Panc1 (cell line): ENCODE measurements around the gene RRP9. TPM values are rescaled to one million over a fixed set of nuclear protein-coding genes. Genes with fewer than 3 reads are reported as not detected.

ENCODE experiments used
- ATAC-seq: fragments of 200-7000 bp; cut with Tn5 transposase; 2 replicates; pipeline ENCODE4 v1.9.1; 2020; ENCODE audit warnings: mild to moderate bottlenecking, moderate library complexity
- BruUV-seq: library from RNA; stranded (reverse); fragments of 400-500 nt; replicated peaks from 2 replicates; lab custom pipeline; 2021; lab: Mats Ljungman, UMichigan
- CTCF ChIA-PET: fragments of 300-600 bp; sonication (Branson Sonifier 250); formaldehyde crosslinking; loops from one replicate; lab custom pipeline; 2022; ENCODE audit warnings: antibody characterized with exemption; lab: Charles Lee
- POLR2A ChIA-PET: fragments of 300-600 bp; sonication (Branson Sonifier 250); formaldehyde crosslinking; loops from one replicate; lab custom pipeline; 2022; ENCODE audit warnings: antibody characterized with exemption; lab: Charles Lee
- DNase-seq: peaks from one replicate; pipeline ENCODE4 v3.0.0-alpha.2; 2010; ENCODE audit warnings: low read depth, low spot score
- H3K27ac ChIP-seq: 2 replicates; pipeline ENCODE4 v1.5.1; 2011; ENCODE audit warnings: mild to moderate bottlenecking, low read length, inconsistent platforms
- H3K27me3 ChIP-seq: fragments of 200-500 bp; sonication (Bioruptor generic); 2 replicates; pipeline ENCODE4 v1.6.0; 2014; ENCODE audit warnings: low read length, inconsistent platforms; ENCODE audit not compliant: control insufficient read depth, insufficient read depth
- H3K36me3 ChIP-seq: fragments of 200-500 bp; sonication (Bioruptor generic); 2 replicates; pipeline ENCODE4 v1.5.1; 2014; ENCODE audit warnings: inconsistent platforms, mild to moderate bottlenecking, low read length, moderate library complexity; ENCODE audit not compliant: control insufficient read depth, insufficient read depth
- H3K4me1 ChIP-seq: 2 replicates; pipeline ENCODE4 v1.5.1; 2011; ENCODE audit warnings: inconsistent platforms, mild to moderate bottlenecking, low read length, moderate library complexity; ENCODE audit not compliant: control insufficient read depth, insufficient read depth
- H3K4me3 ChIP-seq, 2 experiments: 2 replicates each; pipeline ENCODE4 v1.5.1; 2011 to 2012; ENCODE audit warnings: low read depth in 2 of 2, low read length in 2 of 2, mild to moderate bottlenecking in 2 of 2, inconsistent platforms in 1 of 2, moderate library complexity in 1 of 2
- H3K9me3 ChIP-seq: fragments of 200-500 bp; sonication (Bioruptor generic); 2 replicates; pipeline ENCODE4 v1.5.1; 2014; ENCODE audit warnings: low read depth, mild to moderate bottlenecking, inconsistent platforms, low read length, moderate library complexity; ENCODE audit not compliant: control insufficient read depth, insufficient read depth
- CTCF ChIP-seq: fragments of 450-650 bp; IDR thresholded peaks from 2 replicates; pipeline ENCODE4 v1.5.1; 2017; ENCODE audit warnings: mild to moderate bottlenecking
- POLR2AphosphoS5 ChIP-seq: IDR thresholded peaks from 2 replicates; pipeline ENCODE4 v1.6.1; 2012; ENCODE audit warnings: mild to moderate bottlenecking, low read depth, low read length, moderate library complexity
- REST ChIP-seq, 2 experiments: IDR thresholded peaks; 2 replicates each; pipeline ENCODE4 v1.6.1; 2011 to 2012; ENCODE audit warnings: low read depth in 2 of 2, control low read depth in 1 of 2, low read length in 1 of 2, mild to moderate bottlenecking in 1 of 2, moderate library complexity in 1 of 2; ENCODE audit not compliant: insufficient read depth in 1 of 2
- SIN3A ChIP-seq: IDR thresholded peaks from 2 replicates; pipeline ENCODE4 v1.6.1; 2012; ENCODE audit warnings: low read depth, mild to moderate bottlenecking, low read length, moderate library complexity, borderline replicate concordance; ENCODE audit not compliant: insufficient read depth
- TCF7L2 ChIP-seq: IDR thresholded peaks from 2 replicates; pipeline ENCODE4 v1.6.1; 2011; ENCODE audit warnings: mild to moderate bottlenecking, low read depth, low read length, inconsistent platforms
- in situ Hi-C: cut with HindIII; loops from 2 replicates; pipeline ENCODE4 v1.10.0; 2016; ENCODE audit warnings: low sequenced_read_pairs, low pct_unique_long_range_greater_than_20kb
- intact Hi-C: fragments of 100-400 bp; cut with micrococcal nuclease; formaldehyde crosslinking; loops from one replicate; pipeline ENCODE4 v1.10.0; 2022; ENCODE audit not compliant: unreplicated experiment
- total RNA-seq: library from RNA; stranded (reverse); gene quantifications from one replicate; pipeline ENCODE4 v1.2.1, GENCODE V29; 2021; ENCODE audit not compliant: unreplicated experiment

Gene RRP9
- total RNA-seq, 1 experiment from 2014 or later, result 54.5 TPM

GRCh38 chr3:51961011-51961410 is 19.3 kb upstream of the RRP9 start:
- H3K4me1 ChIP-seq, result no peaks in the 10 kb centered on the region
- TF ChIP-seq REST (IDR thresholded peaks at IDR 0.05; ENCODE audit: insufficient read depth in 1 of 2, low read depth in 2 of 2, low read length in 1 of 2) (no peak), TCF7L2 (no peak), POLR2AphosphoS5 (no peak), SIN3A (no peak), CTCF (no peak)
- BruUV-seq, result no TSS peak
- ATAC-seq (no peak), DNase-seq (no peak)
- in situ Hi-C loops, result no loop called here
- no peak overlapping the region for H3K27ac ChIP-seq
- H3K9me3 ChIP-seq, result no peaks in the 10 kb centered on the region
- POLR2A ChIA-PET, result no interaction called here
- intact Hi-C loops, result no loop called here
- no peak overlapping the region for H3K4me3 ChIP-seq
- no peaks in the 10 kb centered on the region for H3K36me3 ChIP-seq
- H3K27me3 ChIP-seq, result no peaks in the 10 kb centered on the region
- CTCF ChIA-PET, result no interaction called here

- ATAC-seq, result no peak
- CTCF ChIA-PET, result no interaction called here
These were observed 18.7 kb upstream of the RRP9 start for GRCh38 chr3:51960386-51960785.

More at GRCh38 chr3:51960386-51960785, 18.7 kb upstream of the RRP9 start:
- H3K9me3 ChIP-seq, result no peaks in the 10 kb centered on the region
- H3K4me3 ChIP-seq, result no peak overlapping the region
- DNase-seq, result no peak
- no TSS peak for BruUV-seq
- H3K27me3 ChIP-seq, result no peaks in the 10 kb centered on the region
- in situ Hi-C loops, result no loop called here
- POLR2A ChIA-PET, result no interaction called here
- intact Hi-C loops, result no loop called here
- H3K27ac ChIP-seq, result no peak overlapping the region
- H3K36me3 ChIP-seq, result no peaks in the 10 kb centered on the region
- no peaks in the 10 kb centered on the region for H3K4me1 ChIP-seq
- TF ChIP-seq POLR2AphosphoS5 (no peak), CTCF (no peak), REST (IDR thresholded peaks at IDR 0.05; ENCODE audit: insufficient read depth in 1 of 2, low read depth in 2 of 2, low read length in 1 of 2) (no peak), TCF7L2 (no peak), SIN3A (no peak)
